Measurements from ENCODE around the gene CCNF.
"Not testable (repeated sequence)": the region's sequence is repeated elsewhere in the genome, so short reads cannot be mapped to it uniquely, and the experiment has no call there.

CCNF gene

GRCh38 chr16:2429034-2429770 lies at the start of gene CCNF:
CCNF (plus strand) TSS chr16:2429447; CDS start chr16:2429482, 35 bp downstream.
- DNase-seq, result peak; percentile 98

- DNase-seq, result no peak
Measured at GRCh38 chr16:2383501-2383900, 45.7 kb upstream of the CCNF start.

- DNase-seq, result no peak
Measured at GRCh38 chr16:2384426-2384825, 44.8 kb upstream of the CCNF start.

GRCh38 chr16:2385190-2385836 lies 43.9 kb upstream of the CCNF start:
- DNase-seq, result no peak

- not testable (repeated sequence) for DNase-seq
Measured at GRCh38 chr16:2385982-2386381, 43.3 kb upstream of the CCNF start.

- DNase-seq, result no peak
Measured at GRCh38 chr16:2386990-2387389, 42.3 kb upstream of the CCNF start.

GRCh38 chr16:2388139-2388874 lies 40.9 kb upstream of the CCNF start:
- no peak for DNase-seq

GRCh38 chr16:2388875-2389433 lies 40.3 kb upstream of the CCNF start:
- no peak for DNase-seq

- DNase-seq, result no peak
Measured at GRCh38 chr16:2392025-2392424, 37.2 kb upstream of the CCNF start.

GRCh38 chr16:2398520-2398919 lies 30.7 kb upstream of the CCNF start:
- DNase-seq, result no peak

GRCh38 chr16:2404099-2404498 lies 25.1 kb upstream of the CCNF start:
- no peak for DNase-seq

- no peak for DNase-seq
Measured at GRCh38 chr16:2415085-2415484, 14.2 kb upstream of the CCNF start.

GRCh38 chr16:2420035-2420434 lies 9.2 kb upstream of the CCNF start:
- DNase-seq, result no peak

GRCh38 chr16:2422123-2422867 lies 7.0 kb upstream of the CCNF start:
- no peak for DNase-seq

- DNase-seq, result no peak
Measured at GRCh38 chr16:2424061-2425007, 4.9 kb upstream of the CCNF start.

GRCh38 chr16:2425008-2425518 lies 4.2 kb upstream of the CCNF start:
- DNase-seq, result no peak

GRCh38 chr16:2425825-2426430 lies 3.3 kb upstream of the CCNF start:
- DNase-seq, result no peak

GRCh38 chr16:2426941-2427361 lies 2.3 kb upstream of the CCNF start:
- DNase-seq, result no peak

- DNase-seq, result no peak
Measured at GRCh38 chr16:2427526-2427925, 1.7 kb upstream of the CCNF start.

- no peak for DNase-seq
Measured at GRCh38 chr16:2428051-2428783, 1.0 kb upstream of the CCNF start.

- no peak for DNase-seq
Measured at GRCh38 chr16:2428784-2429033, 538 bp upstream of the CCNF start.

Data from activated CD8-positive, alpha-beta memory T cell treated with anti-CD3 and anti-CD28 coated beads, Interleukin-2, amount 50 U/mL, for 4 hours (primary cell).